ENCODE measurements around the gene BICC1.

The BICC1 gene

DNA sequence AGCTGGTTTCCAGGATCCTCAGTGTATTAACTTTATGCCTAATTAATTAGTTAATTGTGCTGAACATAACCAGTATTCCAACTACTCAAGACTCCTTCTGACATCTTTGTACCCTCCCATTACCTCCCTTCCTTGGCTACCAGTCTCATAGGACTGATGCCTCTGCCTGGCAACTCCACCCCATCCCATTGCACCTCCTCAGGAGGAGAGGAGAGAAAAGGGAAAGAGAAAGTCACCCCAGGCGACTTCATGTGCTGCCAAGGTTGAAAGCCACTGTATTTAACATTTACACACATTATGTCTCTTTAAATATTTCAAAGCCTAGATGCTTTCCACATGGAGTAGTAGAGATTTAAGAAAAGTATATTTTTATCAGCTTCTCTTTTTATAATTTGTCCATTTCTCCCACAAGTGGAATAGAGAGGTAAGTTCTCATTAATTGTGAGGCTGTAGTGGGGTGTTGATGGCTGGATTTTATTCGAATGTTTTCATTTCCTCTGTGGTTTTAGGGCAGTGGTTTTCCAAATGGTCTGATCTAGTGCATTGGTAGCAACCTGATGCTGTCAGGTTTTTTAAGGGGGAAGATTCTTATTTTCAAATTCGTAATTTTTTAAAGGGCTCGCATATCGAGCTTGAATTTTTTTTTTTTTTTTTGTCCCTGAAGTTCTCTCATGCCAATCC, 148.0 kb downstream of the BICC1 start:
- DNase-seq, result no peak

GRCh38 chr10:58661336-58661735, 148.7 kb downstream of the BICC1 start:
- no peak for DNase-seq

DNA sequence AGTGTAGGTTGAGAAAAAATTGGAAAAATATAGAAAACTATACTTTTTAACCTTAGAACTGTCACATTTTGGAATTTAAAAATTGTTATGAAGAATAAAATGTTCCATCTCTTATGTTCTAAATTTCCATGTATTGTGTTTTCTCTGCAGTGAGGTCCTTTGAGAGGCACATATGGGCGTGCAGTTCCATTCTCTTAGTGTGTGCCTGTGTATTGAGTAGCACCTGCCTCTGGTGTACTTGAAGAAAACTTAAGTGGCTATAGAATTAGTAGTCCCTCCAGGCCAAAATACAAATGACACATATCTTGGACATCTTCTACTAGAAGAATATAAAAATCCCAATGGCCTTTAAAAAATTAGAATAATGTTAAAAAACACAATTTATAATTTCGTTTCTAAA, 149.2 kb downstream of the BICC1 start:
- DNase-seq, result no peak

DNA sequence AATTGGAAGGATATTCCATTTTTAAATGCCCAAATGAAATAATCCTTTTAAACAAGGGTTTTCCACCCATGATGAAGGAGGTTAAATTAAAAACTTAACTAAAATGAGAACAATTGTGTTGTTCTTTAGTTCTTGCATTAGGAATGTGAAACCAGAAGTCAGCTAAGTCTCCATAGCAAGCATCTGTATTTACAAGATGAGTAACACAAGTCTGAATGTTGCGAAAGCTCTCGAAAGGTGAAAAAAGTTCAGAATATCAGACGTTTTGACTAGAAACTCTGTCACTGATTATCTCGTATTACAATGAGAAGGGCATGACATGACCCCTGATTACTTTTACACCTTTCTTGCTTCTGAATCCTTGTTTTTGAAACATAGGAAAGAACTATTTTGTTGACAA, 149.6 kb downstream of the BICC1 start:
- no peak for DNase-seq

DNA sequence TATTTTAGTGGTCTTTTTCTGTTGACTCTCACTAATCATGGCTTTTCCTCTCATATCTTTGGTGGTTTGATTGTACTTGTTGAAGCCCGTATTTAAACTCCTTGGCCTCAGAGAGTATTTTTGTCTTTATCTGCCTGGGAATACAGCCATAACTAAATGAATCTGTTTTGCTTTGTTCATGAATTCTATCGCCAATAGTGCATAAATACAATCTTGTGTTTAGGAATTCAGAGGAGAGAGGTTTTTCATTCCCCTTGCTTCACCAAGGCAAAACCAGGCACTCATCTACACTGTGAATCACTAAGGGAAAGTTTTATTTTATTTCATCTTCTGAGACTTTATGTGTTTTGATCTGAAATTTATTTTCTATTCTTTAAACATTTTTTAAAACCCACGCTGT, 152.7 kb downstream of the BICC1 start:
- no peak for DNase-seq

GRCh38 chr10:58666024-58666423, 153.4 kb downstream of the BICC1 start:
- no peak for DNase-seq

GRCh38 chr10:58667658-58668310, 155.1 kb downstream of the BICC1 start:
- DNase-seq, result no peak

- no peak for DNase-seq
Observed at GRCh38 chr10:58672845-58673244, 160.2 kb downstream of the BICC1 start.

DNA sequence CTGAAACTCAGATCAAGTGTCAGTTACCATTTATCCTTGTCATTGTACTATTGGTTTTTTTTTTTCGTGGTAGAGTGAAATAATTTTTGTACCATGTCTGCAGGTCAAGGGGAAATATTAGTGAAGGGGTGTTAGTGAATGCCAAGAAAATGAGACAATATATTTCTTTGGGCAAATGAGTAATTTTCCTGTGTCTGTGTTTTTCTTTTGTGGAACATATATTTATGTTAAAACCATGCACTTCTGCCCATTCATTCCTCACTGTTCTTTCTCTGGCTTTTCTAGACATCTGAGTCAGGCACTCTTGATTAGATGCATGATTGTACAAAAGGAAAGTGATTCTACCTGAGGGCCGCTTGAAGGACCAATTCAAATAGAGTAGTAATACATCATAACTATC, 161.6 kb downstream of the BICC1 start:
- no peak for DNase-seq

- no peak for DNase-seq
Observed at GRCh38 chr10:58675321-58675720, 162.6 kb downstream of the BICC1 start.

- no peak for DNase-seq
Observed at GRCh38 chr10:58691528-58691927, 178.9 kb downstream of the BICC1 start.

DNA sequence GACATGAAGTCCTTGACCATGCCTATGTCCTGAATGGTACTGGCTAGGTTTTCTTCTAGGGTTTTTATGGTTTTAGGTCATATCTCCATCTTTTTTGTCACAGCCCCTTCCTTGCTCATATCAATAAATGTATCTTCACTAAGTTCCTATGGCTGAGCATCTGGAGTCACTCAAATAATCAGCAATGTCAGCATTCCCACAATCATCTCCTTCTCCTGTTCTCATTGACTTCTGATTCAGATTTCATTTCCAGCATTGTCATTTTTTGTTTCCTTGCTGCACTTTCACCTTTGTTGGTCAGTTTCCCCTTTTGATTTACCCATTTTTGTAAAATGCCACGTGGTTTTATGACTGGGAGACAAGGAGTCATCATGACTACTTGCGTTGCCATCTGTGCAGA, 181.2 kb downstream of the BICC1 start:
- no peak for DNase-seq

DNA sequence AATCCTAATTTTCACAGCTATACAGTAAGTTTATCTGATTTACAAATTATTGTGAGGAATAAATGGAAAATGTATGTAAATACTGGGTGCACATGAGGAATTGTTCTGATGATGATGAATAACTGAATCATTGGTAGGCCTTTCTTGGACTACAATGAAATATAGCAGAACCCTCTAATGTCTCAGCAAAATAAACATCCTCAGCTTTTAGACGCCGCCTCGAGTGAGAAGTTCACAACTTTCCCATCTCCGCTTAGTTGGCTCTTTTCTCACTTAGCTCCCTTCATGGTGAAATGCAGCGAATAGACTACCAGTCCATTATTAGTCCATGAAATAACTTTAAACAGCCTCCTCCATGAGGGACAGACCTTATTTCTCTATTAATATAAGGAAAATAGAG, 182.3 kb downstream of the BICC1 start:
- no peak for DNase-seq

GRCh38 chr10:58696736-58697135, 184.1 kb downstream of the BICC1 start:
- no peak for DNase-seq

DNA sequence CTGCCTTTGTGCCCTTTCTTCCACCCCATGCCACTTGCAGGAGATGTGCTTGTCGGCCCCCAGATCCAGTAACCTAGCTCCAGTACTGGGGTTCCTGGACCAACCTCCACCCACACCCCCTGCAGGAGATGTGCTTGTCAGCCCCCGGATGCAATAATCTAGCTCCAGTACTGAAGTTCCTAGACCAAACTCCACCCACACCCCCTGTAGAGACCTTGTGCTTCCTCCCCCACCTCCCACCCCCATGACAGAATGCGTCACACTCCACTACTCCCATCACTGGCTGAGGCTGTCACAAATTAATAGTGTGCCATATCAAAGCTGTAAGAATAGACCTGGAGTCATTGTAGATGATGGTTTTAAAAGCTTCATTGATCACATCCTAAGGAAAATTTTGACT, 185.0 kb downstream of the BICC1 start:
- no peak for DNase-seq

- DNase-seq, result no peak
Observed at GRCh38 chr10:58698777-58699356, 186.2 kb downstream of the BICC1 start.

GRCh38 chr10:58700591-58700990, 187.9 kb downstream of the BICC1 start:
- DNase-seq, result no peak

DNA sequence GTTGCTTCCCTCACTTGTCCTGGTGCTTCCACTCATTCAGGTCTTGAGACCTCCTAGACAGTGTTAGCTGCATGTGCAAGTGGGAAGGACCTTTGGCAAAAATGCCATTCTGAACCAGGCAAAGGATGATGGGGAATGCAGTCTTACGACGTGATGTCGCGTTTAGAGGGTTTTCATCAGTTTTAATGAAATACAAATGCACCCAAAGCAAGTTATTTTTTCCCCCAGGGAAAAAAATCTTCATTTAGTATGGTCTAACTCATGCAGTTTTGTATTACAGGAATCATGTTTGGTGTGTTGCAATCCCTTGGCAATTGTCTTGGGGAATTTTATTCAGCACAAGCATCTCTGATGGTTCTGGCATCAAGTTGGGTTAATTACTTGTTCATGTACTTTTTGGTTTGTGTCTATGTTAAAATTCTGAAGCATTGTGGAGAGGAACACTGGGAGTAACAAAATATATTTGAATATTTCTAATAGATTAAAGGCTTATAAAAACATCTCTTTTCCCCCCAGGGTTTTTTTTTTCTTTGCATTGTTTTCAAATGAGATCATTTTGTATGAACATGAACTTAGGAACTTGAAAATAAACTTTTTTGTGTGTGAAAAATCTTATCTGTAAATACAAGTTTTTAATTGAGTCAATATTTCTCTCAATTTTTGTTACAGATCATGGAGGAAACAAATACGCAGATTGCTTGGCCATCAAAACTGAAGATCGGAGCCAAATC, 188.9 kb downstream of the BICC1 start:
- no peak for DNase-seq

- no peak for DNase-seq
Observed at GRCh38 chr10:58704226-58704625, 191.6 kb downstream of the BICC1 start.

GRCh38 chr10:58704671-58705141, 192.0 kb downstream of the BICC1 start:
- no peak for DNase-seq

DNA sequence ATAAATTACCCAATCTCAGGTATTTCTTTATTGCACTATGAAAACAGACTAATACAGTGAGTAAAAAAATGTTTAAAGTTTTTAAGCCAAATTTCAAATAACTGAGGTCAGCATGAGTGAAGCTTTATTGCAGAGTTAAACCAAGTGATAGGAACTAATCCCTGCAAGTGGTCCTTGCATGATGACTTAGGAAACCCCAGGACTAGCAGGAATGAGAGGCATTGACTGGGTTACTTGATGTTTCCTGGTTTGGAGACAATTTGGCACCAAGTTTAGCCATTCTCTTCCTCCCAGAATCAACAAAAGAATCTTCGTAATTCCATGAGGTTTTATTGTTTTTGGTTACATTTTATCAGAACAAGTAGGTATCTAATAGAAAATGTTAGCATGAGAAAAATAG, 194.2 kb downstream of the BICC1 start:
- no peak for DNase-seq

GRCh38 chr10:58712141-58712540, 199.5 kb downstream of the BICC1 start:
- DNase-seq, result no peak

DNA sequence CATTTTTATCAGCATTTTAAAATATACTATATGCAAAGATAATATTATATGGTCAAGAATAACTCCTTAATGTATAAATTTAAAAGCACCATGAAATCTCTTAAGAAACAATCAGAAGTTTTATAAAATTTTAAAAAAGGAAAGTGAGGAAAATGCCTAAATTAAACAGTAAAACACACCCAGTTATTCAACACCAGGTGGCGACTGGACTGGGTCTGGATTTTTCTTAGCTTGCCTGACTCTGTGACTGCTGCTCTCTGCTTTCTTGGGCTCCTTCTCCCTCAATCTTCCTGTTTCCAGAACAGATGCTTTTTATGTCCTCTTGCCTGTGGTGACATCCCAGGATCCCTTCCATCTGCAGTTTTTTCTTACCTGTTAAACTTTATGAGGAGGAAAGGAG, 200.3 kb downstream of the BICC1 start:
- no peak for DNase-seq

DNA sequence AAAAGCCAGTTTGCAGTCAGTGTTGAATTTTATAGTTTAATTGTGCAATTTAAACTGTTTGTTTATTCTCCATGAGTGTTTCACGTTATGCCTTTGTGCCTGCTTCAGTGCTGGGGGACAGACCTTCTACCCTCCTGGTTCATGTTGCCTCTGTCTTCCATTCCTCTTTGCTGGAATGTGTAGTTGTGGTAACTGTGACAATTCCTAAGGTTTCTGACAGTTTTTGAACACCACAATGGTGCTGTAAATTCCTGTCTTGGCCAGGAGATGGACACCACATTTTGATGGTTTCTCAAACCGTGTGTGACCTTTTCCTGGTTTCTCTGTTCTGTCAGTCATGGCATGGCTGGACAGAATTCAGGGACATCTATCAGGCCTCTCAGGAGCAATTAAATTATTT, 201.7 kb downstream of the BICC1 start:
- no peak for DNase-seq
